GM18498 (cell line): ENCODE results near the gene AOC1.
"Not testable (repeated sequence)": the region's sequence is repeated elsewhere in the genome, so short reads cannot be mapped to it uniquely, and the experiment has no call there.

Experiments used
- ATAC-seq: cut with Tn5 transposase; IDR thresholded peaks from one replicate; pipeline ENCODE4 v1.9.1; 2021; ENCODE audit warnings: mild to moderate bottlenecking, moderate library complexity; ENCODE audit not compliant: unreplicated experiment

The AOC1 gene

DNA sequence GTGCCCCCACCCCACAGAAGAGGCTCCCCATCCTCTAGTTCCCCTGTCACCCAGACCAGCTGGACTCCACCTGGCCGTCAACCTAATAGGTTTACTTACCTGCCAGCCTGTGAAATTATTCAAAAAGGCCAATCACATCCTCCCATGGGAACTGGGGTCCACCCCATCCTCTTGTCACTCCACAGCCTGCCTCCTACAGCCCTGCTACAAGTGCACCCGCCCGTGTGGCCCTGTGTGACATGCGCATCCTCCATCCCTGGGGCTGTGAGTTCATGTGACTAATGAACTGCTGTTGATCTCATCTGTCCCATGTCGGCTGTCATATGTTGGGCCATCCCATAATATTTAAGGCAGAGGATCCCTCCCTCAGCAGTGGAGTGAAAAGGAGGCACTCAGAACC is 39.4 kb downstream of the AOC1 start:
- no peak for ATAC-seq

DNA sequence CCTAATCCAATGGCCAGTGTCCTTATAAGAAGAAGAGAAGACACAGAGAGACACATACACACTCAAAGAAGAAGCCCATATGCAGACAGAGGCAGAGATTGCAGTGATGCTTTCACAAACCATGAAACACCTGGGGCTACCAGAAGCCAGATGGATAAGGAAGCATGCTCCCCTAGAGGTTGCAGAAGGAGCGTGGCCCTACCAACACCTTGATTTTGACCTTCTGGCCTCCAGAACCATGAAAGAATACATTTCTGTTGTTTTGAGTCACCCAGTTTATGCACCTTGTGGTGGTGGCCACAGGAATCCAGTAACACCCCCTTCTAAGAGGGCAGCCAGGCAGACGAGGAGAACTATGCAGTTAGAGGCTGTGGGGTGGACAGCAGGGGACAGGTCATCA is 43.5 kb downstream of the AOC1 start:
- ATAC-seq = no peak

DNA sequence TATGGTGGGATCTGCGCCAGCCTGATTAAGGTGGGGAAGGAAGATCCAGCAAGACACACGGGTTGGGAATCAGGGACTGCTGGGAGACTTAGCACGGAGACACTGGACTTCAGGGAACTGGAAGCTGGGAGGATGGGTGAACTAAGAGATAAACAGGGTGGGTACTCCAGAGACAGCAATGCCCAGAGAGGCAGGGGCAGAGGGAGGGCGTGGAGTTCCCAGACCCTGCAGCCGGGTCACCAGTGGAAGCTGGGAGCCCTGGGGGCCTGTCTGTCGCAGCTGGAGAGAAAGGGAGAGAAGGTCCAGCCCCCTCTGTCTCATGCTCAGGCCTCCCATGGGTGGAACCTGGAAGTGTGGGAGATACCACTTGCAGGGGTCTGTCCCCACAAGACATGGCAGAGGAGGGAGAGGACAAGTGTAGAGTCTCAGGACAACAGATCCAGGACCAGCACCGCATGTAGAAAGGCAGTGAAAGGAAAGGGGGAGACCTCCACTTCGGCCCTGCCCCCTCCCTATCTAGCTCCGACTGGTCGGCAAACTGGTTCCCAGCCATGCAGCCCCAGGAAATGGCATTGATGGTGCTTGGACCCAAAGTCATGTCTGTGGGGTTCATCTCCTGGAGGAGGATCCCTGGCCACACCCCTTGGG is 44.4 kb downstream of the AOC1 start:
- no peak for ATAC-seq

DNA sequence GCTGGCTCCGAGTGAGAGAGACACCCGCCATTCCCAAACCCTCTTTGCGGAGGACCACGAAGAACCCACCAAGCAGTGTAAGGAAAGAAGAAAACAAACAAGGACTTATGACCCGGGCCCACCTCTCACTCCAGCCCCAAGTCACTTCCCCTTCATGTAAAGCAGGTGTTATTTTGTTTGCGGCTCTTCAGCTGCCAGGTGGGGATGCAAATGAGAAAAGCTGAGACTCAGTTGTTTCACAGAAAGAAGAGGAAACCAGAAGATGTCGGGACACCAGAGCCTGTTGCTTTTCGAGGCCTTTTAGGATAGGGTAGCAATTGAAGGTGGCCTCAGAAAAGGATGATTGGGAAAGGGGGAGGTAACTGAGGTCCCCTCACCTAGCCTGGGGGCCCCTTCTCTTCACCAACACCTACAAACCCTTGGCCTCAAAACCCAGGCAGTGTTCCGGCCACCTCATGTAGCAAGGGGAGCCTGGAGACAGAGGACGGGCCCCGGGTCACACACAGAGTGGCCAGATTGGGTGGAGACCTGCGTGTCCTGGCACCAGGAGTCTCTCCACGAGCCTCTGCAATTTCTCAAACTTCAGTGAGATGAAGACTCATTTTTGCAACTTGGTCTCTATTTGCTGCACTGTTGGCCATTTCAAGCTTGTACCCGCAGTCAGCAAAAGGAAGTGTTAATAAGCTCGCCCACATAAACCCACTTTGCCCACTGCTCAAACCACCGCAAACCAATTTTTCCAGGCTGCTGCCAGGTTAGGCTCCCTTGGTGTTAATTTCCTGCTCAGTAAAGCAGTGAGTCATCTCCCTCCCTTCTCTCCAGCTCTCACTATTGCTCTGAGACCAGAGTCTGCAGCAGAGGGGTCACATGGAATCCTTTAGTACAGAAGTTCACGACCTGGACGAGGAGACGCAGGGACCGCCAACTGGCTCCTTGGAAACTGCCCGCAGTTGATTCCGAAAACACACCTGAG is 45.5 kb downstream of the AOC1 start:
- ATAC-seq = peak; percentile 78

DNA sequence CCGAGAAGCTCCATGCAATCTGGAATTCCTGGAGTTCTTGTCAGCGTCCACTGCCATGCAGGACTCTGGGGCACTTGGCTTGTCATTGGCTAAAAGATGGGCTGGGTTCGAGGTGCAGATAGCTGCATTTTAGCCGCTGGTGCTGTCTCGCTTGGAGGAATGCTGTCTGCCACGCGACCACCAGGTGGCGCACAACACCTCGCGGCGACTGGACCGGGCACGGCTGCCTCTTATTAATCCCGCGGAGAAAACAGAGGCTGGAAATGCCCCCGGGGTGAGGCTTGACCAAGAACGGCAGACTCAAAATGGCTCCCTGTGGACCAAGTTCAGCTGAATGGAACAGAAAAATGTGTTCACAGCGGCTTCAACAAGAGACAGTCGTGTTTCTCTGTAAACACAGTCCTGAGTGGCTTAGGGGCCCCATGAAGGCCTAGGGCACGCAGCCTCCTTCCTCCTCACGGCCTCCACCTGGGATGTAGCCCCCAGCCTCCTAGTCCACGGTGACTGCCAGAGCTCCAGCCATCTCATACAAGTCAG is 46.2 kb downstream of the AOC1 start:
- ATAC-seq = peak; percentile 63

DNA sequence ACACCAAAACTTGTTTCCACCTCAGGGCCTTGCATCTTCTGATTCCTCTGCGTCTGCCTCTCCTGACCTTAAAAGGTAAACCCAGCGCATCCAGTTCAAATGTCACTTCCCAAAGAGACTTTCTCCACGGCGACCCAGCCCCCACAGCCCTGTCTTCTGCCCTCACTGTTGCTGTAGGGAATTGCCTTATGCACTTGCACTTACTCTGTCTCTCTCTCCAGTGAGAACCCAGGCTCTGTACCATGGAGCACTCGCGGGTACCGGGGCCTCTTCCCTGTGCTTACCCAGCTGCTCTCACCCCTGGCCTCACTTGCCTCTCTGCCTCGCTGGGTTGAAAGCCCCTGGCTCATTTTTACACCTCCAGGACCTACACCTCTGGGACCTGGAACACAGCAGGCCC is 48.4 kb downstream of the AOC1 start:
- ATAC-seq = no peak

DNA sequence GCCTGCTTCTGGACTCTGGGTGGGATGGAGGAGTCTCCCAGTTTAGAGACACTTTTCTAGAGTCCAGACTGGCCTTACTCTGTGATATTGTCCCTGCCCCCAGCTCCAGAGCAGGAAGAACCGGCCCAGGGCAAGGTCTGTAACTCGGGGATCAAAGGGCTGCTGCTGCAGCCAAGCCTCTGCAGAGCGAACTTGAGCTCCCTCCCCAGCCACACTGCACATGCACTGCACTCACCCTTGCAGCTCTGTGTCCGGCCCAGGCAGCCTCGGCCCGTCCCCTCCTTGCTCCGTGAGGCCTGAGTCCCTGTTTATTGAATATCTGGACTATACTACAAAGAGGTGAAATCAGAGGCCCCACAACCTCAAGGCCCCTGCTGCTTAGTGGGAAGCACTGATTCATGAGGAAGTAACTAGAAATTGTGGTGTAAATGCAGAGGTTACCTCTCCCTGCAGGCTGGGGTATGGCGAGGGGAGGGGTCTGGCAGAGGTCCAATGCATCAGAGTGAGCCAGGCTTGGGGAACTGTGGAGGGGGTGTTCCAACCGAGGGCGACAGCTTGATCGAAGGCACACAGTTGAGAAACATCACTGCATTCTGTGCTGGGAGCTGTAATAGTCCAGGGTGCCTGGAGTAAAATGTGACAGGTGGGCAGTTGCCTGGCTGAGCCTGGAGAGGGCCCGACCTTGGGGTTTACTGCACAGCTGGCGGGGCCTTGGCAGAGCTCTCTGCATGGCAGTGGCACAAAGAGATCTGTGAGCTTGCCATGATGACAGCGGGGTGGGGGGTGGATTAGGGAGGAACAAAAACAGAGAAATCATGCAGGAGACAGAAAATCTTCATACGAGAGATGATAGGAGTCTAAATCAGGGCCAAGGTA is 49.1 kb downstream of the AOC1 start:
- ATAC-seq = no peak

DNA sequence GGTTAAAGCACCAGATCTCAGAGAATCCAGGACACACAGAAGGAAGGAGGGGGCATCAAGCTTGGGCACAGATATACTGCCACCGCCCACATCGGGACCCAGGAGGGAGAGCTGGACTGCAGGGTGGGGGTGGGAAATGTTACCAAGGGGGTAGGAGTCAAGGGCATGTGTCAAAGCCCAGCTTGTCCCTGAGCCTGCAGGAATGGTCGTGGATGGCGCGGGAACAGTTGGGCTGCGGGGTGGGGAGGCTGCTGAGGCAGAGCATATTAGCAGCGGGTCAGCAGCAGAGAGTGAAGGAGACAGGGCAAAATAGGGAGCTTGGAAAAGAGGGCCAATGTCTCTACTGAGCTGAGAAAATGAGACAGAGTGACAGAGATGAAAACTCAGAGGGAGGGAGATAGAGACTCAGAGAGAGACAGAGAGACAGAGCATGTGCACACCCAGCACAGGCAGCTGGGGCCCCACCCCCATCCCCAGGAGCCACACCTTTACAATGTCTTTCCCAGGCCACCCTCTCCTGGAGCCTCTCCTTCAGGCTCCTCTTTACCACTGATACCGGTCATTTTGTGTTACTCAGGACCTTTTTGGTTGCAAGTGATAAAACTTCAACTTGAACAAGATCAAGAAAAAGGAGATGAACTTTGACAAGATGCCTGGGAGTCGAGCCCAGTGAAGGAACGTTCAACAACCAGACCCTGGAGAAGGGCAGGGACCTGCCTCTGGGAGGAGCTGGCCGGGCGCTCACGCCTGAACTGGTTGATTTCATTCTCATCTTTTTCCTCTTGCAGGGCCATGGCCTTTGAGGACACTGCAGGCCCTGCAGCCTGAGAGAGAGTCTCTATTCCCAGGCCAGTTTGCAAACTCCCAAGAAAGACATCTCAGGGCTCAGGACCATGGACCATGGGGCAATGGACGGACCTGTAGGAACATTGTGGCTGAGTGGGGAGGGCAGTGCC is 50.0 kb downstream of the AOC1 start:
- no peak for ATAC-seq

DNA sequence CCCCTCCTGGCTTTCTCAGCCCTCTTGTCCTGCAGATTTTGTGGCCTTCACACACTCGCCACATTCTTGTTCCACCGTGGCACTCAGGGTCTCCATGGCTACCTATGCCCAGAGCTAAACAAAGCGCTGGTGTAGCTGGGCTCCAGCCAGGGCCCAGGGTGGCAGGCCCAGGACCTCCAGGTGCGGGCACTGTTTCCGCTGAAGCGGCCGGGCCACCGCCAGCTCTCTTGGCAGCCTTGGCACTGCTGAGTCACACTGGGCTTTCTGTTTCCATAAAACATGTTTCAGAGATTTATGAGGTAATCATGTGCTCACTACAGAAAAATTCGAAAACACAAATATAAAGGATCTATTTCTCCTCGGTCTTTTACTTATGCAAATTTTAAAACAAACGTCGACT is 51.3 kb downstream of the AOC1 start:
- ATAC-seq = peak; percentile 80

DNA sequence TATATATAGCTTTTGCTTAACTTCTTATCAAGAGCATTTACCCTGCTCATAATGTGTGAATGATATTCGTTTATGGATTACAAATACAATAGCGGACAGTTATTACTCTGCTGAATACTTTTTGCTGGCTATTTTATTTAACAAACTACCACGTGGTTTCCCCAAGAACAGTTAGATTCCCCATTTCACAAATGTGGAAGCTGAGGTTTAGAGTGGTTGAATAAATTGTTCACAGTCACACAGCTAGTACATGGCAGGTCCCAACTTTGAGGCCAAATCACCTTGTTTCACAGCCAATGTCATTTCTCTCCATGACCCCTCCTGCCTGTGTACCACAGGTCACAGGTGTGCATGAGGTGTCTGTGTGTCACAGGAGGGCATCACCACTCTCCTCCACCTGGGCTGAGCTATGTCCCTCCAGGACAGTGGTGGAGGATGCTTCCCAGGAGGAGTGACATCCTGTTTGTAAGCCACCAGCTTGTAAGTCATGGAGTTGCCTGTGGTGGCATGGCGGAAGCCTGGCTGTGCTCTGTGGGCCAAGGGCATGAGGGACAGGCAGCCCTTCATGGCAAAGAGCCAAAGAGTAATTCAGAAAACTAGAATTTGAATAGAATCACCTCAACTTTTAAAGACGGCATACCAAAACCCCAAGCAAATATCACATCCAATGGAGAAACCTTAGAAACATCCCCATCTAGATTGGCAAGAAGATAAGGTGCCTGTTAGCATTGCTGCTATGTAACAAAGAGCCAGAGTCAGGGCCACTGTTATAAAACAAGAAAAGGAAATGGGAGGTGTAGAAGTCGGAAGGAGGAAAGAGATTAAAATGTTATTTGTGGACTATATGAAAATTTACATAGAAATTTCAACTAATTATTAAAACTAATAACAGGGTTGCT is 51.9 kb downstream of the AOC1 start:
- ATAC-seq = no peak

DNA sequence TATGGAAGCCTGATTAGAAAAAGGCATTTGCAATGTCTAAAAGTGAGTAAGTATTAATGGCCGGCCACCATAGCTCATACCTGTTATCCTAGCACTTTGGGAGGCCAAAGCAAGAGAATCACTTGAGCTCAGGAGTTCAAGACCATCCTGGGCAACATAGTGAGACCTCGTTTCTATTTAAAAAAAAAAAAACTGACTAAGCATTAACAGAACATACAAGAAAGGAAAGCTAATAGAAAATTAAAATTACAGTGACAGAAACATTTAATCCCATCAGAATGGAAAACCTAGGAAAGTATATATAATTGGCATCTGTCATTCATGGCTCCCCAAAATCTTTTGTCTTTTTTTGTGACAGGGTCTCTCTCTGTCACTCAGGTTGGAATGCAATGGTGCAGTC is 55.9 kb downstream of the AOC1 start:
- no peak for ATAC-seq

DNA sequence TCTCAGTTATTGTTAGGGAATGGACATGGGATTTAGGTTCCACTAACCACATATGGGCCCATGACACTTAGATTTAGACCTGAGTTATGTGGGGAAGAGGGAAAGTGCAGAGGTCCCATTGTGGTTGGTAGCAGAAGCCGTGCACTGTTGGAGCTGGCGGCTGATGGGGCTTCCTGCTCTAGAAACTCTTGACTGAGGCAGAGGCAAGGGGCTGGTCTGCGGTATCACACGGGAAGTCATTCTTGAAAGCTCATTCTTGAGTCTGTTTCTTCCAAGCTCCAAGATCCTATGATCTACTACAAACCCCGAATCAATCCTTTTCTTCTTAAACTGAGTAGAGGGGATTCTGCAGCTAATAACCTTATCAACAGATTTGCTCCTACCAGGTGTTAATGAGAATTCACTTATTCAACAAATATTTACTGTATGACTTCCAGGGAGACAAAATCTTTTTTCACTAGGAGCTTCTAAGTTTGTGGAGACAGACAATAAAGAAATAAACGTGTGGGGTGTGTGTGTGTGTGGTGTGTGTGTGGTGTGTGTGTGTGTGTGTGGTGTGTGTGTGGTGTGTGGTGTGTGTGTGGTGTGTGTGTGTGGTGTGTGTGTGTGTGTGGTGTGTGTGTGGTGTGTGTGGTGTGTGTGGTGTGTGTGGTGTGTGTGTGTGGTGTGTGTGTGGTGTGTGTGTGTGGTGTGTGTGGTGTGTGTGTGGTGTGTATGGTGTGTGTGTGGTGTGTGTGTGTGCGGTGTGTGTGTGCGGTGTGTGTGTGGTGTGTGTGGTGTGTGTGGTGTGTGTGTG is 57.1 kb downstream of the AOC1 start:
- no peak for ATAC-seq

DNA sequence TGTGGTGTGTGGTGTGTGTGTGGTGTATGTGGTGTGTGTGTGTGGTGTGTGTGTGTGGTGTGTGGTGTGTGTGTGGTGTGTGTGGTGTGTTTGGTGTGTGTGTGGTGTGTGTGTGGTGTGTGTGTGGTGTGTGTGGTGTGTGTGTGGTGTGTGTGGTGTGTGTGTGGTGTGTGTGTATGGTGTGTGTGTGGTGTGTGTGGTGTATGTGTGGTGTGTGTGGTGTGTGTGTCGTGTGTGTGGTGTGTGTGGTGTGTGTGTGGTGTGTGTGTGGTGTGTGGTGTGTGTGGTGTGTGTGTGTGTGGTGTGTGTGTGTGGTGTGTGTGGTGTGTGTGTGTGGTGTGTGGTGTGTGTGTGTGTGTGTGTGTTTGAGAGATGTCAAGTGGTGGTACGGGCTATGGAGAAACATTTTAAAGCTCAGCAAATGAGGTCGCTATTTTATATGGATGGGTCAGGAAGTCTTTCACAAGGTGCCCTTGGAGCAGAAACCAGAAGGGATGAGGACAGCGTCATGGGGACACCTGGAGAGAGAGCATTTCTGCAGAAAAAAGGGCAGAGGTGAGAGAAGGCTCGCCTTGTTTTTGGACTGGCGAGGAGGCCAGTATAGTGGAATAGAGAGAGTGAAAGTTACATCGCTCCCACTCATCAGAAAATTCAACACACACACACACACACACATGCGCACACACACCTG is 58.1 kb downstream of the AOC1 start:
- not testable (repeated sequence) for ATAC-seq

DNA sequence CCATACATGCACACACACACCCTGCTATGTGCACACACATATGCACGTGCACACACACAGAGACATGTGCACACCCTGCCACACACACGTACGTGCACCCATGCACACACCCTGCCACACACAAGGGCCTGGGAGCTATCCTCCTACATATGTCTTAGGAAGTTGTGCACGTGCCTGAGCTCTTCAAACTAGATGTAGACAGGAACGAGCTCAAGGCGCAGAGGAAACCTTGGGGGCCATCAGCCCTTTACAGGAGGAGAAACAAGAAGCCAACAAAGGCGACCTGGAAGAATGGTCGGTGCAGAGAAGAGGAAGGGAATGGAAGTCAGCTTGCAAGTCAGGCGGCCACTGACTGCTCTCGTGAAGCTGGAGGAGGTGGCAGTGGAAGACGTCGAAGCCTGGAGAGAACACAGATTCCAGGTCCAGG is 58.7 kb downstream of the AOC1 start:
- no peak for ATAC-seq
